ENCODE measurements around the gene FOXJ1. TPM values are rescaled to one million over a fixed set of nuclear protein-coding genes. Genes with fewer than 3 reads are reported as not detected.

FOXJ1 gene
- total and polyA plus RNA-seq, 8 donors = 0.12 to 6.7 (median 1.3) TPM; not detected in 3

DNA sequence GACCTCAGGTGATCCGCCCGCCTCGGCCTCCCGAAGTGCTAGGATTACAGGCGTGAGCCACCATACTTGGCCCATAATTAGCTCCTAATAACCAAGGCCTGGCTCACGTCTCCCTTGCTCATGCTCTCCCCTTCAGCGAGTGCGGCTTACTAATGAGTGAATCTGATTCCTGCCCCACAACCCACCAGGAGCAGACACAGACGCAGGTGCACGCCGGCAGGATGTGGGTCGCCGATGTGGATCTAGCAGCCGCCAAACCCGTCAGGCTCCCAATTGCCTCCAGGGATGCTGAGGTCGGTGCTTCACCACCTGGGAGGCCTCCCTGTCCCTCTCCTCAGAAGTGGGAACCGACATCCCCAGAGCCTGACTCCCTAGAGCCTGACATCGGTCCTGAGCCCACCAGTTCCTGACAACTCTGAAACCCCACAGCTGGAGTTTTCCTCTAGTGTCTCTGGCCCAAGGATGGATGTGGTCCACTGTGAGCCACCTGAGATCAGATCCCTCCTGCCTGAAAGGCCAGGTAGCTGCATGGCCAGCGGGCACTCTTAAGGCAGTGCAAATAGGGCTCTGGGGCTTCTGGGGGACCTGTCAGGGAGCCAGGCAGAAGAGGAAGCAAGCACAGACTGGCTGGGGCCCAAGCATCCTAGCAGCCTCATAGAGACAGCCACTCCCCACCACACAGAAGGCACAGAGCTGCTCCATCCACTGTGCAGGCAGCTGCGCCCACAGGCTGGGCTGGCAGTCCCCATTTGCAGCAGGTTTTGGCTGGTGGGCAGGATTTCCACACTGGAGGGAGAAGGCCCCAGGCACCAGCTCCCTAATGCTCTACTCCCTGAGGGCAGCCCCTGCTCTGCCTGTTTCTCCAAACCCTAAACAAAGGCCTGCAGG is 48.3 kb downstream of the FOXJ1 start:
- H3K27ac ChIP-seq = no peak overlapping the region
- H3K4me1 ChIP-seq = no peaks in the 10 kb centered on the region
- TF ChIP-seq EP300 (IDR thresholded peaks at IDR 0.05) (no peak), POLR2A (IDR thresholded peaks at IDR 0.05) (no peak)
- TF ChIP-seq, protein P1, sequence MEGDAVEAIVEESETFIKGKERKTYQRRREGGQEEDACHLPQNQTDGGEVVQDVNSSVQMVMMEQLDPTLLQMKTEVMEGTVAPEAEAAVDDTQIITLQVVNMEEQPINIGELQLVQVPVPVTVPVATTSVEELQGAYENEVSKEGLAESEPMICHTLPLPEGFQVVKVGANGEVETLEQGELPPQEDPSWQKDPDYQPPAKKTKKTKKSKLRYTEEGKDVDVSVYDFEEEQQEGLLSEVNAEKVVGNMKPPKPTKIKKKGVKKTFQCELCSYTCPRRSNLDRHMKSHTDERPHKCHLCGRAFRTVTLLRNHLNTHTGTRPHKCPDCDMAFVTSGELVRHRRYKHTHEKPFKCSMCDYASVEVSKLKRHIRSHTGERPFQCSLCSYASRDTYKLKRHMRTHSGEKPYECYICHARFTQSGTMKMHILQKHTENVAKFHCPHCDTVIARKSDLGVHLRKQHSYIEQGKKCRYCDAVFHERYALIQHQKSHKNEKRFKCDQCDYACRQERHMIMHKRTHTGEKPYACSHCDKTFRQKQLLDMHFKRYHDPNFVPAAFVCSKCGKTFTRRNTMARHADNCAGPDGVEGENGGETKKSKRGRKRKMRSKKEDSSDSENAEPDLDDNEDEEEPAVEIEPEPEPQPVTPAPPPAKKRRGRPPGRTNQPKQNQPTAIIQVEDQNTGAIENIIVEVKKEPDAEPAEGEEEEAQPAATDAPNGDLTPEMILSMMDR (IDR thresholded peaks at IDR 0.05) = no peak
- H3K4me3 ChIP-seq = no peak overlapping the region
- WGBS, 5 donors = 93 to 96% (median 95%) methylated on average over 19 to 20 of the region's 20 CpGs
- peaks cover 72 to 100% (median 100%) of the 10 kb centered on the region in 4 donors for H3K36me3 ChIP-seq
- H3K27me3 ChIP-seq = no peaks in the 10 kb centered on the region
- no peaks in the 10 kb centered on the region for H3K9me3 ChIP-seq
- intact Hi-C loops (cut with DNase I; ENCODE audit: low total_unique reads) = no loop called here
- no peak for DNase-seq

GRCh38 chr17:76091526-76092286 is 49.3 kb downstream of the FOXJ1 start:
- no peak overlapping the region for H3K4me3 ChIP-seq
- H3K36me3 ChIP-seq = peaks cover 72 to 100% (median 100%) of the 10 kb centered on the region in 4 donors
- no peak for TF ChIP-seq EP300 (IDR thresholded peaks at IDR 0.05)
- TF ChIP-seq POLR2A (IDR thresholded peaks at IDR 0.05) = no peak
- TF ChIP-seq POLR2AphosphoS5 (IDR thresholded peaks at IDR 0.05) = no peak
- H3K27ac ChIP-seq = no peak overlapping the region
- WGBS, 5 donors = 77 to 86% (median 78%) methylated on average over 22 to 23 of the region's 23 CpGs
- intact Hi-C loops (cut with DNase I; ENCODE audit: low total_unique reads) = no loop called here
- H3K4me1 ChIP-seq = no peaks in the 10 kb centered on the region
- DNase-seq = no peak
- no peaks in the 10 kb centered on the region for H3K9me3 ChIP-seq
- no peaks in the 10 kb centered on the region for H3K27me3 ChIP-seq

- Histone ChIP-seq H3K27ac (no peak overlapping the region), H3K27me3 (no peaks in the 10 kb centered on the region), H3K9me3 (no peaks in the 10 kb centered on the region), H3K4me1 (no peaks in the 10 kb centered on the region), H3K4me3 (no peak overlapping the region), H3K36me3 (peaks cover 78 to 100% (median 100%) of the 10 kb centered on the region in 4 donors)
- WGBS, 5 donors = 80 to 90% (median 89%) methylated on average over 14 to 17 of the region's 17 CpGs
- TF ChIP-seq POLR2A (IDR thresholded peaks at IDR 0.05) = no peak
- no peak for TF ChIP-seq POLR2AphosphoS5 (IDR thresholded peaks at IDR 0.05)
- no peak for TF ChIP-seq EP300 (IDR thresholded peaks at IDR 0.05)
- TF ChIP-seq, protein P1 (IDR thresholded peaks at IDR 0.05) = no peak
- intact Hi-C loops (cut with DNase I; ENCODE audit: low total_unique reads) = no loop called here
- DNase-seq = no peak
These were observed 50.4 kb downstream of the FOXJ1 start for GRCh38 chr17:76090517-76091129.

- Histone ChIP-seq H3K4me3 (no peak overlapping the region), H3K27me3 (no peaks in the 10 kb centered on the region), H3K4me1 (no peaks in the 10 kb centered on the region), H3K36me3 (peaks cover 85 to 100% (median 100%) of the 10 kb centered on the region in 4 donors), H3K27ac (no peak overlapping the region), H3K9me3 (no peaks in the 10 kb centered on the region)
- intact Hi-C loops (cut with DNase I; ENCODE audit: low total_unique reads) = no loop called here
- no peak for DNase-seq
- 89 to 95% (median 91%) methylated on average over 30 to 32 of the region's 32 CpGs for whole genome bisulfite sequencing, 5 donors
- TF ChIP-seq, protein P1 (IDR thresholded peaks at IDR 0.05) = no peak
- TF ChIP-seq POLR2AphosphoS5 (IDR thresholded peaks at IDR 0.05) (no peak), POLR2A (IDR thresholded peaks at IDR 0.05) (no peak), EP300 (IDR thresholded peaks at IDR 0.05) (no peak)
These were observed 51.1 kb downstream of the FOXJ1 start for GRCh38 chr17:76089680-76090516.
